Glomerular endothelial cell (primary cell): ENCODE data around the gene ADGRV1. TPM values are rescaled to one million over a fixed set of nuclear protein-coding genes. Genes with fewer than 3 reads are reported as not detected.

Experiments
- DNase-seq: peaks from one replicate; pipeline ENCODE4 v3.0.0-alpha.2; 2011; ENCODE audit warnings: low read depth, low spot score; ENCODE audit errors: extremely low read depth
- total RNA-seq: library from RNA; depleted of rRNA; stranded (reverse); fragments of >200 nt; gene quantifications from 2 replicates; pipeline ENCODE4 v1.2.3, GENCODE V29; 2015

ADGRV1 gene
- total RNA-seq, 1 donor from 2014 or later: 0.12 TPM

DNA sequence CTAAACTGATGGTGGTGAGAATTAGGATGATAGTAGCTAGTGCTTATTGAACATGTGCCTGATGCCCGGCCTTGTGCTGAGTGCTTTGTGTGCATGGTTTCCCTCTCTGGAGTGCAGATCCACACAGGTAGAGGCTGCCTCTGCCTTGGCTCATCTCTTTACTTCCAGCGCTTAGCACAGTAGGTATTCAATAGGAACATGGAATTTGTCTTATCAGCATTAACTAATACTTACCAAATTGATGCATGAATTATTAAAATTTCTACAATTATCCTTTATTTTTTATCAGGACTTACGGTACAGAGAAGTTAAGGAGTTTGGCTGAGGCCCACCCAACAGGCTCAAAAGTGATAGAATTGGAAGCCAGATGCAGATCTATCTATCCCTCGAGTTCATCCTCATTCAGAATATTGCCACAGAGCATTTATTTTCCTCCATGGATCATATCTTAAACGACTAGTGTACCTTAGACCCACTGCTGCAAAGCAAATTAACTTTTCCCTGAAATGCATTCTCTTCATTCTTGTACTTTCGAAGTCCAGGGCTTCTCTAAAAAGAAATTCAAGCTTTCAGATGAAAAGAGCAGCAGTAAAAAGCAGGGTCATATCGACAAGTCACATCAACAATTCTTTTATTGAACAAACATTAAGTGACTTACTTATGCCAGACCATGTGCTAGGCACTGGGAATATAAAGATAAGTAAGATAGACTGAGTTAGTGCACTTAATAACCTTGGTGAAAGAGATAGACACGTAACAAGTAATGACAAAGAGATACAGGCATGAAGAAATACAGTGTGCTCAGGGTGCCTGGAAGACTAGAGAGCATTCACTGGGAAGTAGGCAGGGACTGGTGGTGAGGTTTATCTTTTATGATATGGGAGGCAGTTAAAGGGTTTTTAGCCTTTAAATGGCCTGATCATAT, 534.5 kb downstream of the ADGRV1 start:
- DNase-seq: no peak

DNA sequence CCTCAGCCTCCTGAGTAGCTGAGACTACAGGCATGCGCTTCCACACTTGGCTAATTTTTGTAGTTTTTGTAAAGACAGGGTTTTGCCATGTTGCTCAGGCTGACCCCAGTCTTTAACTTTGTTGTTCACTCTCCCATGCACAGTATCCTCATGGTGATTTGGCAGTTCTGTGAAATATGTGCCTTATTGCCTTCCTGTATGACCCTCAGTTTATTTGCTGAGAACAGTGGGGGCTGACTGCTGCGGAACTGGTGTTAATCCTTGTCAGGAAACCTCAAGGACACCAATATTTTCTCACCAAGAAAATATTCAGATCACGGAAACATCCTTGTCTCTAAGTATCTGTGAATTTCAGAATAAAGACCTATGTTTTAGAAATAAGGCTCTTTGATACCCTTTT, 536.7 kb downstream of the ADGRV1 start:
- no peak for DNase-seq

DNA sequence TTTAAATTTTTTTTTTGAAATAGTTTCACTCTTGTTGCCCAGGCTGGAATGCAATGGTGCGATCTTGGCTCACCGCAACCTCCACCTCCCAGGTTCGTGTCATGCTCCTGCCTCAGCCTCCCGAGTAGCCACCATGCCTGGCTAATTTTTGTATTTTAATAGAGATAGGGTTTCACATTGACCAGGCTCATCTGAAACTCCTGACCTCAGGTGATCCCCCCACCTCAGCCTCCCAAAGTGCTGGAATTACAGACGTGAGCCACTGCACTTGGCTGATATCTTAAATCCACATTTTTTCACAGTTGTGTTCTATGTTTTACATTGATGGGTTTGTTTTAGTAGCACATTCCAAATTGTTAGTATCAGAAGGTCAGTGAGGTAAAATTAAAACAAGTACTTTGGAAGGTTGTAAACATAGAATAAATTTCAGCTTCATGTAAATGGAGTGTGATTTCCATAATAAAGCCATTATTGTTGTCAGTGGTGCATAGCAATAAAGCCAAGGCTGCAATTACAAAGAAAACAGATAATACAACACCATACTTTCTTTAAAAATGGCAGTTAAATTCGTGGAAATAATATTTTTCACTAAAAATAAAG, 537.3 kb downstream of the ADGRV1 start:
- no peak for DNase-seq

DNA sequence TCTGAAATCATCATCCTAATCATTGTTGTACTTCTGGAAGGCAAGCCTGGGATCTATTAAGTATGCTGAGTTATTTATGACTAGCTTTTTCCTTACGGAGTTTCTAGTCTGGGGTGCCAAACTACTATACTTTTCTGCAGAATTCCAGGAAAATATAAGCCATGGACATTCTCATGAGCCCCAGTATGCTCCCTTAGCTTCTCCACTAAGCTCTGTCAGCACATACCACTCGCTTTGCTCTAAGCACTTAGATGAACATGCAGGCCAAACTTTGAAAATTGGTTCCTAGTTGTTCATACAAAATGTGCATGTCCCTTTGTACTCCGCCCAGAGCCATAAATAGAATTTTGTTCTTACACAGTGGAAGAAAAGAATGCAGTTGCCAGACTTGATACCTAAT, 539.9 kb downstream of the ADGRV1 start:
- DNase-seq: no peak

DNA sequence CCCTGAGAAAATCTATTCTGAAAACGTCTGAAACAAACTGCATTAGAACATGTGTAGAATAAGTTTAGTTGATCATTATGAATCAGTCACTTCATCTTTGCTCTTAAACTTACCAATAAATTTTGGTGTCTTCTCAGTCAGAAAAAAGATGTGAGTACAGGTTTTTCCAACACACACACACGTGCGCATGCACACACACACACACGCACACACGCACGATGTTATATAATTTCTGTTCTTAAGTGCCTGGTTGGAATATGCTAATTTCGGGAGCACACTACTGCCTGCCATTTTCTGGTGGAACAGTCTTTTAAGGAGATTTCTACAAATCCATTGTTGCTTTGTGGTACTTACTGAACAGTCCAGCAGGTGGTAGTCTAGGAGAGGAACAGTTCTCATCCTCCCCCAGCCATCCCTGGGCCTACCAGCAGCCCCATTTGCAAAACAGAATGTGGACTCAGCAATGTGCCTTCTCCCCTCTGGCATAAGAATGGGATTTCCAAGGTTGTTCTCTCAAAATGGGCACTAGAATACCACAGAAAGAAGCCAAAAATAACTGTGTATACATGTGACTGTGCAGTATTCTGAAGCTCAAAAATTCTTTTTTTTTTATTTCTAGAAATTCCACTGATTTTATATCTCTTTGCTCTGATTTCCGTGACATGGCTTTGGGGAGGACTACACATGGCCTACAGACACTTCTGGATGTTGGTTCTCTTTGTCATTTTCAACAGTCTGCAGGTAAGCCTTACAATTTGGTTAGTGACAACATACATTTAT, 543.2 kb downstream of the ADGRV1 start:
- peak; percentile 64 for DNase-seq

DNA sequence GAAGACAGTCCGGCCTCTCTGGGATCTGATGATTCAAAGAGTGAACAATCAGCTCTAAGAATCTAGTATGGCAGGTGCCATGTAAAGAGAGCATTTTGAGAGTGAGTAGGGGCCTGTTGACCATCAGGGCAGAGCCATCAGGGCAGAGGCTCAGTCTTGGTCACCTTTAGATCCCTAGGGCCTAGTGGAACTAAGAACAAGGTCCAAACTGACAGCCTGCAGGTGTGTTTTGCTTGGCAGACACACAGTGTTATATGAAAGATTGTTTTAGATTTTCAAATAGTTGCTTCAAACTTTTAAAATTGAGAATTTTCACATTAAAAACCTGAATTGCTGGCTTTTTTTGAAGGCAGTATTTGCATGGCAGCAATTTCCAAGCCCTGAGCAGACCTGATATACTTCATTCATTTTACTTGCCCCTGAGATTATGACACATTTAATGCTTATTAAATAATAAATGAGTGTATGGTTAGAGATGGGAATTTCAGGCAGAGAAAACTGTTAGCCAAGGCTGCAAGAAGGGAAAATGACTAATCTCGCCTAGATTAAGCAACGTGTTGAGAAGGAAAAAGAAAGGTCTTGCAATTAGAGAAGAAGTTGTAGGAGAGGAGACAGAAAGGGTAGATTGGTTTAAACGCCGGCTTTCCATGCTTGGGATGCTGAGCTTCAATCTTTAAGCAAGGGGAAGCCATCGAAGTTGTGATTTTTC, 544.9 kb downstream of the ADGRV1 start:
- no peak for DNase-seq

DNA sequence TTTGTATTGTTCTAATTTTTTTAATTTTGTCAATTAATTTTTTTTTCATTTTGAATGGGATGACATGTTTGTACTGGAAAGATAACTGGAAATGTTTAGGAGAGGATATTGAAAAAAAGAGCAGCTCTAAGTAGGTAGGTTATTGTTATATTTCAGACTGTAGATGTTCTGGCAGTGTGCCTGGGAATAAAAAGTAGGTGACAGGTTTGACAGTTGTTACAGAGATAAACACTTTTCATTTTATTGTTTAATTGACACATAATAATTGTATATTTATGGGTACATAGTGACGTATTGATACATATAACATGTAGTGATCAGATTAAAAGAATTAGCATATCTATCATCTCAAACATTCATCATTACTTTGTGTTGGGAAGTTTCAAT, 545.5 kb downstream of the ADGRV1 start:
- DNase-seq: no peak

DNA sequence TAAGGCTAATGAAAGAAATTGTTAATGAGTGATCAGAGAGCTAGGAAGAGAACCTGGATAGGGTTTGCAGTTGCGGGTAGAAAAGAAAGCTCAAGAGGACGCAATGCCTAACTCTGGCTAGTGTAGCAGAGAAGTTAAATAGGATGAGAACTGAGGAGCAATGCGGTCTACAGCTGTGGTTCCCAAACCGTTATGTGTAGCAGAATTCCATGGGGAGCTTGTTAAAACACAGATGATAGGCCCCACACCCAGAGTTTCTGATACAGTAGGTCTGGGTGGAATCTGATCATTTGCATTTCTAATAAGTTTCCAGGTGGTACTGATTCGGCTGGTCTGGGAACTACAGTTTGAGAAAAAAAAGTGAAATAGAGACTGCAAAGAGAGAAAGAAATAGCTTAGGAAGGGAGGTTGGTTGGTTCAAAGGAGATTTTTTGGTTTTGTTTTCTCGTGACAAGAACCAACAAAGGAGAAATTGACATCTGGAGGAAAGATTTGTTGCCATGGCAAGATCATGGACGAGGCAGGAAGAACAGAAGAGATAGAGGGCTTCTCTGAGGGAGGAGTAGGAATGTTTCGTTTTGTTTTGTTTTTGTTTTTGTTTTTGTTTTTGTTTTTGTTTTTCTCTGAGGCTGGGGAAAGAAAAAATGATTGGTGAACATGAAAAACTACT, 548.4 kb downstream of the ADGRV1 start:
- DNase-seq: no peak

DNA sequence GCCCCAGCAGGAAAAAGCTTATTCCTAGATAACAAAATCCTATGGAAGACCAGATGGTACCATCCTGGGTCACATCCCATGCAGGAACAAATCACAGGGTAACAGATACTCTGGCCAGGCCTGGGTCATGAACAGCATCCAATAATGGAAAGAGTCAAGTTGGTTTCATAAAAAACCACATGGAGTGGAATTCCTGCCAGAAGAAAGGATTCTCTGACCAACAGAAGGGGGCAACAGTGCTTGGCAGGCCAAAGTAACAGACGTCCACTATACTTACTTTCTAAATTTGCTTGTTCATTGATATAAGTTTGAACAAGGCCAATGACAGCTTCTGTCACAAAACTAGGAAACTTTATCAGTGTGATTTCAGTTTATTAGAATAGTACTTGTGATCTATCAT, 551.0 kb downstream of the ADGRV1 start:
- no peak for DNase-seq

DNA sequence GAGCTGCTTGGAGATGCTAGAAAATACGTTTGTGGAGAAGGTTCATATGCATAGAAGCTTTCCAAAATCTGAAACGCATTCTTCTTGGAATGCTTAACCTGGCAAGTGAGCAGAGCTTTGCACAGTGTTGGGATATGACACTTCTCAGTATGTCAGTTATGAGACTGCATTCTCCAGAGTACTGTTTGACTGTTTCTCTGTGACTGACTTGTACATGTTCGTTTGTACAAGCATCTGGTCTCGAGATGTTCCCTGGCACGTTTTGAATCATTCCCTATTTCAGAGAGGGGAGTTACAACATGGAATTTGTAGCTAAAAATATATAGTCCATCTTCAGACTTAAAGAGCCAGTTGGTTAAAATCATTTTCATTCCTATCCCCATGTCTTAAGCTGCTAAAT, 552.1 kb downstream of the ADGRV1 start:
- DNase-seq: no peak

DNA sequence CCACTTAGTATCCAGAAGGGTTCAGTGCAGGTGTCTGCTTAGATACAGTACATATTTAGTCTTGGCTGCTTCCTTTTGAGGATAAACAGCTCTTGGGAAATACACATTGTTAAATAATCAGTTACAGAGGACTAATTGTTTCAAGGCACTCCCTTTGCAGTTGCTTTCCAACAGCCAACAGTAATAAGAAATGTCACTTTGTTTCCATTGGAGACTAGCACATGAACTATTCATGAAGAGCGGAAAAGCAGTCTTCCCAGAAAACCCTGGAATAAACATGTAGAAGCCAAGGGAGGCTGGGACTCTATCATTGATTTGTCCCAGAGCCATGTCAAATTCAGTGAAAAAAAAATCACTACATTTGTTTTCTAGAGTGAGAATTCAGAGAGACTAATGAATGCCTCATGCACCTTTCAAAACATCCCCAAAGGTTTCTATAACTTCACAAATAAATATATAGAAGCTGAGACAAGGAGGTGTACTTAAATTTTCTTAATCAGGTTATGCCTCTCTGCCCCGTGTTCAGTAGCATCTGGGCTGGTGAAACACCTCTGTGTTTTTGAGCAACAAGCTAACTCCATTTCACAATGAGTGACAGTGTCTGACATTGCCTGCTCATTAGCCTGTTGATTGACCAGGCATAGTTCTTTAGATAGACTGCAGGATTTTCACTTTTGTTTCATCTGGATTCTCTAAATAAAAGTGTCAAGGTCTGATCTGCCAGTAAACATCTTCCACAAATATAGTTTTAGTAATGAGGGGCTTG, 553.1 kb downstream of the ADGRV1 start:
- no peak for DNase-seq

DNA sequence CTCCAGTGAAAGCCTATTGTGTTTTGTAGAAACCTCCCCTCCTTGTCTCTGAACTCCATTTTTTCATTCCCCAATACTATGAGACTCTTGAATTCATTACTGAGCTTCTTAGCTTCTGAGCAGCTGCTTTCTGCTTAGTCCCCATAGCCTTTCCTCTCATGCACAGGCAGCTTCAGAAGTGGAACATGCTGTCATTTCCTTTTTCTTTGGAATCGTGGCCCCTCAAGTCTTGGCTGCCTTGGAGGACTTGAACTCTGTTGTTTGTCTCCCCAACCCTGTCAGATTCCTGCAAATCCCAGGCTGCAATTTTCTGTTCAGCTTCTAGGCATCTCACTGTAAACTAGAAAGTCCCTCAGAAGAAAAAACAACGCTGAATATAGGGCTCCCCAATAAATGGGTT, 556.1 kb downstream of the ADGRV1 start:
- DNase-seq: no peak

DNA sequence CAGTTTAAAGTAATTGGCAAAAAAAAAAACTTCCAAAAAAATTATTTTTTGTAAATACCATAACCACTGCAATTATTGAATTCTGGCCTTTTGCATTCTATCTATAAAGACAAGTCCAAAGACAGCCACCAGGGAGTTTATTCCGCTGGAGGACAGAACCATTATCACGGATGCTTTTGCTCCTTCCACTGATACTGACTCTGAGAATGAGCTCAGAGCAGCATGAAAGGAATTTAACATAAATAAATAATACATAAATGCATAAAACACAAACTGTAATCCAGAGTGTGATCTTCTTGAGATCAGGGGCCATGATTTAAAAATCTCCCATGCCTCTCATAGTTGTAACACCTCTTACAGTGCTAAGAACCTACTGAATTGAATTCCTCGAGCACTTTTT, 559.8 kb downstream of the ADGRV1 start:
- DNase-seq: no peak

DNA sequence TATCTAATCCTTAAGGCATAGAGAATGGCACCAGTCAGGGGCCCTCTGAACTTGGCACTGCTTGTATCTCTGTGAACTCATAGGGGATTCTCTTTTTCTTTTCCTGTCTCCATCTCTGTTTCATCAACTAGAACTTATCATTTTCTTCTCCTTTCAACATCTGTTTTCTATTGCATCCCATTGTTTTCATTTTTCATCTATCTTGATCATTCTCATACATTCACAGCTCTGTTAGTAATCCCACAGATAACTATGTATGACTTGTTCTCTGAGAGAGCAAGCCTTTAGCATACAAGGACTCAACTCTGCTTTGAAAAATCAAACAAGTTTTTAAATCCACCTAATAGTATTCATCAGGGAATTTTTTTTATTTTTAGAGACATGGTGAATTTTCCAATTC, 560.2 kb downstream of the ADGRV1 start:
- no peak for DNase-seq

DNA sequence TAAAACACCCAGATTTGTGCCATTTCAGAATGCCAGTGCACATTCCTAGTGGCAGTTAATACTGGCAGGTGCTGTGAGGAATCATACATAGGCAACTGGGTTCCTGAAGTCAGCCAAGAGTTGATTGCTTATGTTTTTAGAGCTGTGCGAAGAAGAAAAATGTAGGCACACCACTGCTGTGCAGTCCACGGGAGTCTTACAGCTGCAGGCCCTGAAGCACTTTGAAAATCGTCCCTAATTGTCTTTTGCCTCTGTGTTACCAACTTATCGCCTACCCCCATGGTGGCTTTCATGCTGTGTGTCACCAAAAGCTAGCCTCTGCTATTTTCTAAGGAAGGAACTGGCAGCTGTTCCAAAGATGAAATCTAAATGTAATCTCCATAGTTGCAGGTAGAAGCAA, 560.6 kb downstream of the ADGRV1 start:
- DNase-seq: no peak

DNA sequence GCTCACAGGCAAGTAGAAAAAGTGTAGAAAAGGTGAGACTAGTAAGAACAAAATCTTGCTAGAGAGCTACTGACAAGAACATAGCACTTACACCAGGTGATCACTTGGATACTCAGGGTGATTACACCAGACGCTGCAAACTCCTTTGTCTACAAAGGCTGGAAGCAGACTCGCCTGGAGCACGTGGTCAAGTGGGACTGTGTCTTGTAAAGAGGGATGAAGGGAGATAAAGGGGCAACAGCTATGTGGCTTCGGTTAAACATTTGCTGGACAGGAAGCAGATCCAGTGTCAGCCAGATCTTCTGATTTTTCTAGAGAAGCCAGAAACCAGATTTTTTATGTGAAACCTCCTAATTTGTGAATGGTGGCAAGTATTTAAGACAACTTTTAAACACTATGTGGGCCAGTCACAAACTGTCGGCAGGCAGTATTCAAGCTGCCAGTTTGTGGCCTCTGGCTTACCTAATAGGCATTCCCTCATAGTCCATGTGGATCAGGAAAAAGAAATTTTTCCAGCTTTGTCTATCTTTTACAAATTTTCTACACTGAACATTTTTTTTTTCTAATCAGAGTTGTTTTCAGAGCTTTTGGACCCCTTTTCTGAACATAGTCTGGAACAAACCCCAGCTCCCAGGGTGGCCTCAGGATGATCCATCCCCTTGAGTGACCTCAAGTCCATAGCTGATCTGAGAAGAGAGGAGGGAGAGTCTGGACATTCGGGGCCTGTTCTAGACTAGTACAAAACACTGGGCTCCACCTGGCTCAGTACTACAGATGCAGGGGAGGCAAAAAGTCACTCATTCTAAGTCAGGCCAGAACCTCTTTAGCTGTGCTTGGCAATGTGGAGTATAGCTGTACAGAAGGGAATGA, 561.6 kb downstream of the ADGRV1 start:
- no peak for DNase-seq

DNA sequence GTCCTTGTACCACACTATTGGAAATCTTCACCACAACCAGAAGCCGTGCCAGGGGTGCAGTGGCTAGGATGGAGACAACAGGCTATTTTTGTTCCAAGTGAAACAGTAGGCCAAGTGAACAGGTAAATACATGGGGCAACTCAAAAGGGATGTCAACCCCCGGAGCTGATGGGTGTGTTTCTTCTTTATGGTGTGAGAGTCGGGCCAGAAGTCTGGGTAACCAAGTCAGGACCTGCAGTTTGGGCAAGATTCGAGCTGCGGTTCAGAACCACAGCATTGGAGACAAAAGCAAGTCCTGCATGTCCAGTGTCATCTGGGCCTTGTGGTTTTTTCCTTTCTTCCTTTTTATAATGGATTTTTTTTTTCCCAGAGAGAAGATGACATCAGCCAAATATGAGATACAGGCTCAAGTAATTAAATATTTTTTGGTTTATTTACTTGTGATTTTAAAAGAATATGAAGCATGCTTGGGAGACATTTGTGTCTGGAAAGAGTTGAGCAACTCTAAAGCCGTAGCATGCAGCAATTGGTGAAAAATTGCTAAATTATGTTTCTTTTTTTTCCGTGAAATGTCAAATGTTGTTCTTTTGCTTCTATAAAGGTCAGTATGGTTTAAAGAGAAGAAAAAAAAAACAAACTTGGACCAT, 562.9 kb downstream of the ADGRV1 start:
- DNase-seq: no peak

DNA sequence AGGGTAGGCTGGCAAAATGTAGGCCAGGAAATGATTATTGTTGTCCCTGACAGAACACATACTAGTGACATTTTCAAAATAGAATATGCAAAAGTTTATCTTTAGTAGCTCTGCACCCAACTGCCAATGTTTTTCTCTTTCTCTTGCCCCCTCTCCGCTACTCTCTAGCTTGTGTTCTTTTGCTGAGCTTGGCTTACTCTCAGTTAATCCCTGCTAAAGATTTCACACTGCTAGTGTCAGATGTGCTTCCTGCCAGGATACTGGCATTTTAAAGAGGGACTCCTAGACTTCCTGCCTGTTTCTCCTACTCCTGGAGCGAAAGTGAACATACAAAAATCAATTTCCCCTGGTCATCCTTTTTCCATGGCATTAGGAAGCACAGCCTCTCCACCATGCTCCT, 564.1 kb downstream of the ADGRV1 start:
- DNase-seq: no peak
